ENCODE measurements around the gene LHX3.

DNA sequence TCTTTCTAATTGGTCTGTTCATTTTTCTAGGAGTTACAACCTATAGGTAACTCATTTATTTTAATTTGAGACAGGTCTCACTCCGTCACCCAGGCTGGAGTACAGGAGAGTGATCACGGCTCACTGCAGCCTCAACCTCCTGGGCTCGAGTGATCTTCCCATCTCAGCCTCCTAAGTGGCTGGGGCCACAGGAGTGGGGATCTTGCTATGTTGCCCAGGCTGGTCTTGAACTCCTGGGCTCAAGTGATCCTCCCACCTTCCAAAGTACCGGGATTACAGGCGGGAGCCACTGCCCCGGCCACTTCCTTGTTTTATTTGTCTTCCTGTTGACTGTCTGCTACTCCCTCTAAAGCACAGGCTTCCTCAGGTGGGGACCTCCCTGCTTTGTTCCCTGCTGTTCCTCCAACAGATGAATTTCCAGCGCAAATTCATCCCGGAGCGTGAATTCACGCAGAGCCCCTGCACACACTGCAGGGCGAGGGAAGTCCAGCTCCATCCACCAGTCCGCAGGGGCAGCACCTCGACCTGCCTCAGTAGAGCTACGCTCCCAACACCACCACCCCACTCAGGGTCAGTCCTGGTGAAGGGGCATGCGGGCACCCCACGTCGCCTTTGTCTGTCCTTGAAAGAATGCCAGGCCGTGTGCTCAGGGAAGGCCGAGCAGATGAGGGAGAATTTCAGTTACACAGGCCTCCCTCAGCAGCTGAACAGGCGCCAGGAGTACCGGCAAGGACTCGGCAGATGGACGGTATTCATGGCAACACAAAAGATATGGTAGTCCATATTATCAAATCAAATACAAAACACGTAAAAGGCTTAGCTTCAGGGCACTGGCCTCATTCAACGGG, 34.4 kb upstream of the LHX3 start:
- no peak for TF ChIP-seq EZH2 (IDR thresholded peaks at IDR 0.05; ENCODE audit: borderline replicate concordance, insufficient read depth, low read depth, low read length, poor library complexity, severe bottlenecking)
- TF ChIP-seq, protein P1, sequence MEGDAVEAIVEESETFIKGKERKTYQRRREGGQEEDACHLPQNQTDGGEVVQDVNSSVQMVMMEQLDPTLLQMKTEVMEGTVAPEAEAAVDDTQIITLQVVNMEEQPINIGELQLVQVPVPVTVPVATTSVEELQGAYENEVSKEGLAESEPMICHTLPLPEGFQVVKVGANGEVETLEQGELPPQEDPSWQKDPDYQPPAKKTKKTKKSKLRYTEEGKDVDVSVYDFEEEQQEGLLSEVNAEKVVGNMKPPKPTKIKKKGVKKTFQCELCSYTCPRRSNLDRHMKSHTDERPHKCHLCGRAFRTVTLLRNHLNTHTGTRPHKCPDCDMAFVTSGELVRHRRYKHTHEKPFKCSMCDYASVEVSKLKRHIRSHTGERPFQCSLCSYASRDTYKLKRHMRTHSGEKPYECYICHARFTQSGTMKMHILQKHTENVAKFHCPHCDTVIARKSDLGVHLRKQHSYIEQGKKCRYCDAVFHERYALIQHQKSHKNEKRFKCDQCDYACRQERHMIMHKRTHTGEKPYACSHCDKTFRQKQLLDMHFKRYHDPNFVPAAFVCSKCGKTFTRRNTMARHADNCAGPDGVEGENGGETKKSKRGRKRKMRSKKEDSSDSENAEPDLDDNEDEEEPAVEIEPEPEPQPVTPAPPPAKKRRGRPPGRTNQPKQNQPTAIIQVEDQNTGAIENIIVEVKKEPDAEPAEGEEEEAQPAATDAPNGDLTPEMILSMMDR (IDR thresholded peaks at IDR 0.05): no peak

All from B cell (primary cell).